ENCODE data around the gene SPRR4.

Gene SPRR4

DNA sequence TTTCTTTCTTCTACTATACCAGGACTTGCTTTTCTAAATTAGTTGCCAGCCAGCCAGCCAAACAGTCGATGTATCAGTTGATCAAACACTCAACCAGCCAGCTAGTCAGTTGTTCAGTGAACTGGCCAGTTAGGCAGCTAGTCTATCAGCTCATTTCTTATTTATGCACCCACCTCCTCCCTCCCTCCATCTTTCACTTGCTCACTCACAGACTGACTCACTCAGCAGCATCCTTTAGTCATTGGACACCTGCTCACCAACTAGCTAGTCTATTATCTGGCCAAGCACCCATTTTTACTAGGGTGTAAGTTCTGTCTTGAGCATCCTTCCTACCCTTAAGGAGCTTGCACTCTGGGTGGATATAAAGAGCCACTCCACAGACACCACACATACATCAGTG is 5.9 kb upstream of the SPRR4 start:
- no peaks in the 10 kb centered on the region for H3K36me3 ChIP-seq (ENCODE audit: control insufficient read depth, insufficient read depth, low read length)
- no peak overlapping the region for H3K27ac ChIP-seq (ENCODE audit: insufficient read depth, low read depth, low read length, poor library complexity, severe bottlenecking)
- no peaks in the 10 kb centered on the region for H3K27me3 ChIP-seq (ENCODE audit: control insufficient read depth, insufficient read depth, low read length, poor library complexity, severe bottlenecking)
- no peaks in the 10 kb centered on the region for H3K4me1 ChIP-seq (ENCODE audit: control insufficient read depth, insufficient read depth, low read length)
- 62 to 63% methylated on average over 1 of the region's 1 CpG for WGBS, 2 experiments
- no peak overlapping the region for H3K4me3 ChIP-seq (ENCODE audit: insufficient read depth, low read depth, low read length)
- no peaks in the 10 kb centered on the region for H3K9me3 ChIP-seq (ENCODE audit: control insufficient read depth, low read length)

- no peaks in the 10 kb centered on the region for H3K9me3 ChIP-seq (ENCODE audit: control insufficient read depth, low read length)
- no peak overlapping the region for H3K4me3 ChIP-seq (ENCODE audit: insufficient read depth, low read depth, low read length)
- H3K36me3 ChIP-seq (ENCODE audit: control insufficient read depth, insufficient read depth, low read length): no peaks in the 10 kb centered on the region
- H3K4me1 ChIP-seq (ENCODE audit: control insufficient read depth, insufficient read depth, low read length): no peaks in the 10 kb centered on the region
- 80 to 82% methylated on average over 2 to 4 of the region's 4 CpGs for WGBS, 2 experiments
- no peak overlapping the region for H3K27ac ChIP-seq (ENCODE audit: insufficient read depth, low read depth, low read length, poor library complexity, severe bottlenecking)
- no peaks in the 10 kb centered on the region for H3K27me3 ChIP-seq (ENCODE audit: control insufficient read depth, insufficient read depth, low read length, poor library complexity, severe bottlenecking)
These were observed 4.6 kb upstream of the SPRR4 start for GRCh38 chr1:152965853-152966252.

- Histone ChIP-seq H3K27ac (ENCODE audit: insufficient read depth, low read depth, low read length, poor library complexity, severe bottlenecking) (no peak overlapping the region), H3K4me1 (ENCODE audit: control insufficient read depth, insufficient read depth, low read length) (no peaks in the 10 kb centered on the region), H3K4me3 (ENCODE audit: insufficient read depth, low read depth, low read length) (no peak overlapping the region), H3K27me3 (ENCODE audit: control insufficient read depth, insufficient read depth, low read length, poor library complexity, severe bottlenecking) (no peaks in the 10 kb centered on the region), H3K36me3 (ENCODE audit: control insufficient read depth, insufficient read depth, low read length) (no peaks in the 10 kb centered on the region), H3K9me3 (ENCODE audit: control insufficient read depth, low read length) (no peaks in the 10 kb centered on the region)
- 83 to 84% methylated on average over 7 of the region's 7 CpGs for WGBS, 2 experiments
These were observed 3.2 kb upstream of the SPRR4 start for GRCh38 chr1:152967201-152967600.

- no peak overlapping the region for H3K27ac ChIP-seq (ENCODE audit: insufficient read depth, low read depth, low read length, poor library complexity, severe bottlenecking)
- WGBS, 2 experiments: 65 to 74% methylated on average over 2 of the region's 2 CpGs
- H3K36me3 ChIP-seq (ENCODE audit: control insufficient read depth, insufficient read depth, low read length): no peaks in the 10 kb centered on the region
- no peaks in the 10 kb centered on the region for H3K9me3 ChIP-seq (ENCODE audit: control insufficient read depth, low read length)
- H3K27me3 ChIP-seq (ENCODE audit: control insufficient read depth, insufficient read depth, low read length, poor library complexity, severe bottlenecking): no peaks in the 10 kb centered on the region
- no peaks in the 10 kb centered on the region for H3K4me1 ChIP-seq (ENCODE audit: control insufficient read depth, insufficient read depth, low read length)
- no peak overlapping the region for H3K4me3 ChIP-seq (ENCODE audit: insufficient read depth, low read depth, low read length)
These were observed 2.2 kb upstream of the SPRR4 start for GRCh38 chr1:152968248-152968647.

GRCh38 chr1:152969036-152969435 is 1.4 kb upstream of the SPRR4 start:
- H3K36me3 ChIP-seq (ENCODE audit: control insufficient read depth, insufficient read depth, low read length): no peaks in the 10 kb centered on the region
- H3K27ac ChIP-seq (ENCODE audit: insufficient read depth, low read depth, low read length, poor library complexity, severe bottlenecking): no peak overlapping the region
- no peaks in the 10 kb centered on the region for H3K27me3 ChIP-seq (ENCODE audit: control insufficient read depth, insufficient read depth, low read length, poor library complexity, severe bottlenecking)
- WGBS, 2 experiments: 71 to 78% methylated on average over 2 of the region's 2 CpGs
- no peaks in the 10 kb centered on the region for H3K4me1 ChIP-seq (ENCODE audit: control insufficient read depth, insufficient read depth, low read length)
- H3K9me3 ChIP-seq (ENCODE audit: control insufficient read depth, low read length): peaks cover 5% of the 10 kb centered on the region
- no peak overlapping the region for H3K4me3 ChIP-seq (ENCODE audit: insufficient read depth, low read depth, low read length)

DNA sequence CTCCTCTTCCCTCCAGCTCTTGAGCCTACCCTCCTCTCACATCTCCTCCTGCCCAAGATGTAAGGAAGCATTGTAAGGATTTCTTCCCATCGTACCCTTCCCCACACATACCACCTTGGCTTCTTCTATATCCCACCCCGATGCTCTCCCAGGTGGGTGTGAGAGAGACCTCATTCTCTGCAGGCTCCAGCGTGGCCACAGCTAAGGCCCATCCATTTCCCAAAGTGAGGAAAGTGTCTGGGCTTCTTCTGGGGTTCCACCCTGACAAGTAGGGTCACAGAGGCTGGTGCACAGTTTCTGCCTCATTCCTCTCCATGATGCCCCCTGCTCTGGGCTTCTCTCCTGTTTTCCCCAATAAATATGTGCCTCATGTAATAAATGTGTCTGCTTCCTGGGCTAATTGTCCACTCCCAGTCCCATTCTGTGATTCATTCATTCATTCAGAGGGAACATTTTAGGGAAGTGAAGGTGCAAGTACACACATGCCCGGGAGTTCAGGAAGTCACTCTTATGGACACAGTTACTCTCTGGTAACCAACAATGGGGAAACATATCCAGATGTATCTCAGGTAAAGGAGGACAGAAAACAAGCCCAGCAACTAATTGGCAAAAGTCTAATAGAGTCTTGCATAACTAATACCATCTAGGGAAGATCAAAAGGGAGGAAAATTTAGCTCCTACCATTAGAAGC is 1.9 kb downstream of the SPRR4 start:
- no peak overlapping the region for H3K27ac ChIP-seq (ENCODE audit: insufficient read depth, low read depth, low read length, poor library complexity, severe bottlenecking)
- 72 to 74% methylated on average over 4 of the region's 4 CpGs for WGBS, 2 experiments

DNA sequence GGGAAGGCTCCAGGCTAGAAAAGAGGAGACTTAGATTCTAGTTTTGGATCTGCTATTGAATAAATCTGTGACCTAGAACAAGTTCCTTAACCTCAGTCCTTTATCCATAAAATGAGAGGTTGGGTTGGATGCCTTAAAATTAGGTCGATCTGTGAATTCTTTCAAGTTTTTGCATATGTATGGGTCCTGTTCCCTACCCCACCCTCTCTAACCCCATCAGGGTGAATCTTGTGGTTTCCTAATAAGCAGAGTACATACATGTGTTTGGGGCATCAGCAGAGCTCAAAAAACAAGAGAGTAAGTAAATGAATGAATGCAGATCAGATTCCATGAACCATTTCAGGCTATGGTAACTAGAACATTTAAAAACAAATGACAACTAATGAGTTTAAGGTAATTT is 6.2 kb downstream of the SPRR4 start:
- Histone ChIP-seq H3K4me3 (ENCODE audit: insufficient read depth, low read depth, low read length) (no peak overlapping the region), H3K36me3 (ENCODE audit: control insufficient read depth, insufficient read depth, low read length) (no peaks in the 10 kb centered on the region), H3K9me3 (ENCODE audit: control insufficient read depth, low read length) (peaks cover 5% of the 10 kb centered on the region), H3K27ac (ENCODE audit: insufficient read depth, low read depth, low read length, poor library complexity, severe bottlenecking) (no peak overlapping the region), H3K4me1 (ENCODE audit: control insufficient read depth, insufficient read depth, low read length) (no peaks in the 10 kb centered on the region), H3K27me3 (ENCODE audit: control insufficient read depth, insufficient read depth, low read length, poor library complexity, severe bottlenecking) (no peaks in the 10 kb centered on the region)
- 33 to 80% methylated on average over 1 of the region's 1 CpG for WGBS, 2 experiments

More for the DNA sequence above, 1.9 kb downstream of the SPRR4 start:
- H3K9me3 ChIP-seq (ENCODE audit: control insufficient read depth, low read length): peaks cover 5% of the 10 kb centered on the region
- no peaks in the 10 kb centered on the region for H3K36me3 ChIP-seq (ENCODE audit: control insufficient read depth, insufficient read depth, low read length)
- no peaks in the 10 kb centered on the region for H3K4me1 ChIP-seq (ENCODE audit: control insufficient read depth, insufficient read depth, low read length)
- no peaks in the 10 kb centered on the region for H3K27me3 ChIP-seq (ENCODE audit: control insufficient read depth, insufficient read depth, low read length, poor library complexity, severe bottlenecking)
- H3K4me3 ChIP-seq (ENCODE audit: insufficient read depth, low read depth, low read length): no peak overlapping the region

DNA sequence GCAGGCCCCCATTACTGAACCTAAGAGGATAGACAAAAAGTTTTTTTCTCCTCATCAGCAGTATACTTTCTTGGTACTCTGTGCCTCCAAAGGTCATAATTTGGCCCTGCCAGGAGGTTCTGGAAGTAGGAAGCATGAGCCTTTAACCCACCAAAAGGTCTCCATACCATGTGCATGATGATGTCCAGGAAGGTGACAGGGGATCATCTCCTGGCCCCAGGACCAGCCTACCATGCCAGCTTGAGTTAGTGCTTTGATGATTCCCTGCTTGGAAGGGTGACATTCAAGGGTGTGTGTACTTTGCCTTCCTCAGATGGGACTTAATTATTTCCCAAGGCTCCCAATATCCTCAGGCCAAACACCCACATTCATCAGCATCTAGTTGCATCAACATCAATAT is 7.2 kb downstream of the SPRR4 start:
- Histone ChIP-seq H3K4me3 (ENCODE audit: insufficient read depth, low read depth, low read length) (no peak overlapping the region), H3K27ac (ENCODE audit: insufficient read depth, low read depth, low read length, poor library complexity, severe bottlenecking) (no peak overlapping the region), H3K27me3 (ENCODE audit: control insufficient read depth, insufficient read depth, low read length, poor library complexity, severe bottlenecking) (no peaks in the 10 kb centered on the region), H3K36me3 (ENCODE audit: control insufficient read depth, insufficient read depth, low read length) (no peaks in the 10 kb centered on the region), H3K9me3 (ENCODE audit: control insufficient read depth, low read length) (peaks cover 5% of the 10 kb centered on the region), H3K4me1 (ENCODE audit: control insufficient read depth, insufficient read depth, low read length) (no peaks in the 10 kb centered on the region)

- H3K4me1 ChIP-seq (ENCODE audit: control insufficient read depth, insufficient read depth, low read length): no peaks in the 10 kb centered on the region
- H3K27me3 ChIP-seq (ENCODE audit: control insufficient read depth, insufficient read depth, low read length, poor library complexity, severe bottlenecking): no peaks in the 10 kb centered on the region
- H3K4me3 ChIP-seq (ENCODE audit: insufficient read depth, low read depth, low read length): no peak overlapping the region
- no peaks in the 10 kb centered on the region for H3K36me3 ChIP-seq (ENCODE audit: control insufficient read depth, insufficient read depth, low read length)
- 82 to 93% methylated on average over 1 of the region's 1 CpG for WGBS, 2 experiments
- H3K9me3 ChIP-seq (ENCODE audit: control insufficient read depth, low read length): no peaks in the 10 kb centered on the region
- H3K27ac ChIP-seq (ENCODE audit: insufficient read depth, low read depth, low read length, poor library complexity, severe bottlenecking): no peak overlapping the region
These were observed 10.2 kb downstream of the SPRR4 start for GRCh38 chr1:152980676-152981075.

DNA sequence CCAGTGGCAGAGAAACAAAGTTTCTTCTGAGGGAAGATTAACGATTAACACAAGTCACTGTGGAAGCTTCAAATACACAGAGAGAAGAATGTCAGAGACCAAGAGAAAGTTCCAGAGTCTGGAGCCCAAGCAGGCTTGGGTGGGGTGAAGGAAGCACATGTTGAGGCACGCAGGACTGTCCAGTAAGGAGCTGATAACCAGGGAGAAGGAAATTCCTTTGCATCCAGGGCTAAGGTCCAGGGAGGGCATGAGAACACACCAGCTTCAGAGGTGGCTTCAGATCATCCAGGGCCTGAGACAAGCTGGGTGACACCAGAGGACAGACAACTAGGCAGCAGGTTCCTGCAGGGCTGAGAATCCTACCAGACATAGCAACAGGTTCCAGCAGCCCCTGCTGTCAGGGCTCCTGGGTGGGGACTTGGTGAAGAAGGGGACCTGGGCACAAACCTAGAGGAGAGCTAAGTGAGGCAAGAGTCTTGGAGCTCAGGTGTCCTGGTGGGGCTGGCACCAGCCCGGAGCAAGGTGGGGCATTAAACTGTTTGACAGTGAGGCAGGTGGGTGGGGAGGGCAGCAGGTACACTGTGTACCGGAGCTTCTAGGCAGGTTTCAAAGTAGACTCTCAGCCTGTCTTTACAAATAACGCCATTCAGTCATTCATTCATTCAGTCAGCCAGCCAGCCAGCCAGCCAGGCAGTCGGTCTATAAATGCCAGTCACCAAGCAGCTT is 10.9 kb downstream of the SPRR4 start:
- H3K9me3 ChIP-seq (ENCODE audit: control insufficient read depth, low read length): no peaks in the 10 kb centered on the region
- no peak overlapping the region for H3K4me3 ChIP-seq (ENCODE audit: insufficient read depth, low read depth, low read length)
- no peak overlapping the region for H3K27ac ChIP-seq (ENCODE audit: insufficient read depth, low read depth, low read length, poor library complexity, severe bottlenecking)
- H3K36me3 ChIP-seq (ENCODE audit: control insufficient read depth, insufficient read depth, low read length): no peaks in the 10 kb centered on the region
- no peaks in the 10 kb centered on the region for H3K27me3 ChIP-seq (ENCODE audit: control insufficient read depth, insufficient read depth, low read length, poor library complexity, severe bottlenecking)
- no peaks in the 10 kb centered on the region for H3K4me1 ChIP-seq (ENCODE audit: control insufficient read depth, insufficient read depth, low read length)
- 79% methylated on average over 6 of the region's 6 CpGs for WGBS, 2 experiments

All from ectodermal cell (in vitro differentiated cells).